Smooth muscle cell (in vitro differentiated cells): ENCODE data around the gene BPIFB3. TPM values are rescaled to one million over a fixed set of nuclear protein-coding genes. Genes with fewer than 3 reads are reported as not detected.

Source experiments
- DNase-seq: peaks from one replicate; lab custom pipeline; 2025; ENCODE audit not compliant: unreplicated experiment; lab: John Stamatoyannopoulos, UW
- H2AFZ ChIP-seq: fragments of 200-600 bp; sonication (generic); 2 replicates; pipeline ENCODE4 v1.6.0; 2016; ENCODE audit warnings: antibody characterized with exemption, low read depth, mild to moderate bottlenecking
- H3F3A ChIP-seq: fragments of 200-600 bp; sonication (generic); 2 replicates; pipeline ENCODE4 v1.6.0; 2017; ENCODE audit warnings: antibody characterized with exemption, low read depth
- H3K27ac ChIP-seq: fragments of 200-600 bp; sonication (generic); 2 replicates; pipeline ENCODE4 v1.5.1; 2016; ENCODE audit warnings: low read depth, mild to moderate bottlenecking
- H3K27me3 ChIP-seq: fragments of 200-600 bp; sonication (generic); 2 replicates; pipeline ENCODE4 v1.6.1; 2016; ENCODE audit warnings: low read depth, mild to moderate bottlenecking
- H3K36me3 ChIP-seq: fragments of 200-600 bp; sonication (generic); 2 replicates; pipeline ENCODE4 v1.5.1; 2016; ENCODE audit warnings: low read depth
- H3K4me1 ChIP-seq: fragments of 200-600 bp; sonication (generic); 2 replicates; pipeline ENCODE4 v1.5.1; 2016; ENCODE audit warnings: low read depth
- H3K4me2 ChIP-seq: fragments of 200-600 bp; sonication (generic); 2 replicates; pipeline ENCODE4 v1.6.0; 2016; ENCODE audit warnings: mild to moderate bottlenecking
- H3K4me3 ChIP-seq: fragments of 200-600 bp; sonication (generic); 2 replicates; pipeline ENCODE4 v1.5.1; 2016; ENCODE audit warnings: mild to moderate bottlenecking
- H3K79me2 ChIP-seq: fragments of 200-600 bp; sonication (generic); 2 replicates; pipeline ENCODE4 v1.6.0; 2016; ENCODE audit warnings: low read depth, mild to moderate bottlenecking
- H3K9ac ChIP-seq: fragments of 200-600 bp; sonication (generic); 2 replicates; pipeline ENCODE4 v1.6.0; 2016; ENCODE audit warnings: low read depth
- H3K9me3 ChIP-seq: fragments of 200-600 bp; sonication (generic); replicated peaks from 2 replicates; pipeline ENCODE4 v1.5.1; 2016; ENCODE audit warnings: low read depth
- H4K20me1 ChIP-seq: fragments of 200-600 bp; sonication (generic); 2 replicates; pipeline ENCODE4 v1.6.0; 2016; ENCODE audit warnings: low read depth
- WGBS: methylation state at CpG from one replicate; pipeline ENCODE4 v1.1.7; 2016; ENCODE audit warnings: low lambda C conversion rate; 5-methylcytosine and 5-hydroxymethylcytosine counted together
- polyA plus RNA-seq: library from polyadenylated mRNA; unstranded; fragments of >200 nt; fragmentation: Nextera tagmentation; extraction: Ambion mirVana; gene quantifications from 2 replicates; pipeline ENCODE4 v1.2.1, GENCODE V29; 2016
- total RNA-seq: library from RNA; depleted of rRNA; stranded (reverse); fragments of >200 nt; gene quantifications from 2 replicates; pipeline ENCODE4 v1.2.3, GENCODE V29; 2014
- TF ChIP-seq, protein P1 (sequence below): fragments of 200-600 bp; sonication (generic); IDR thresholded peaks from 2 replicates; pipeline ENCODE4 v1.5.1; 2017; ENCODE audit warnings: borderline replicate concordance, mild to moderate bottlenecking, antibody characterized with exemption; ENCODE audit not compliant: insufficient read depth, poor library complexity, severe bottlenecking

The BPIFB3 gene
- total and polyA plus RNA-seq, 2 experiments from 2014 or later: not detected

DNA sequence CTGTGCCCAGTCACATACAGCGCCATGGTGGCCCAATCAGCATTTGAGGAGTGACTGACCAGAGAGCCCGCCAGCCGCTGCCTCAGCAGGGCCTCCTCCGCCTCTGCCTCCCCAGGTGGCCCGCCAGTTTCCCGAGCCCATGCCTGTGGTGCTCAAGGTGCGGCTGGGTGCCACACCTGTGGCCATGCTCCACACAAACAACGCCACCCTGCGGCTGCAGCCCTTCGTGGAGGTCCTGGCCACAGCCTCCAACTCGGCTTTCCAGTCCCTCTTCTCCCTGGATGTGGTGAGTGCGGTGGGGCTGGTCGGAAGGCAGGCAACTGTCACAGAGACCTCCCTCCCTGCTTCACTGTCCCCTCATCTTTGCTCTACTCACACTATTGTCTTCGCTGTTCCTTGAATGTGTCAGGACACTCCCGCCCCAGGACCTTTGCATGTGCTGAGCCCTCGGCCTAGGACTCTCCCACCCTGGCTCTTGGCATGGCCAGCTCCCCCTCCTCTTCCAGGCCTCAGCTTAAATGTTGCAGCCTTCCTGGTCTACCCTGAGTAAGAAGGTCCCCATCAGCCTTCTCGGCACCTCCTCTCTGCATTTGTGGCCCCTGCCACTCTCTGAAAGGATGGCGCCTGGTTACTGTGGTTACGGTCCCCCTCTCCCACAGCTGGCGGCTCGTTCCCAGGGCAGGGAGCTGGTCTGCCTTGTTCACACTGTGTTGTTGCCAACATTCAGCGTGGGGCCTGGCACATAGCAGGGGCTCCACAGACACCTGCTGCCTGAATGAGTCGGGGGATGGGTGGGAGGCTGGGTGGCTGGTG, 34.0 kb upstream of the BPIFB3 start:
- no peaks in the 10 kb centered on the region for H3K4me1 ChIP-seq
- H4K20me1 ChIP-seq: no peaks in the 10 kb centered on the region
- no peaks in the 10 kb centered on the region for H3K36me3 ChIP-seq
- WGBS: 92% methylated on average over 23 of the region's 23 CpGs
- no peak for DNase-seq
- H3F3A ChIP-seq: no peaks in the 10 kb centered on the region
- H3K4me2 ChIP-seq: no peak overlapping the region
- TF ChIP-seq, protein P1, sequence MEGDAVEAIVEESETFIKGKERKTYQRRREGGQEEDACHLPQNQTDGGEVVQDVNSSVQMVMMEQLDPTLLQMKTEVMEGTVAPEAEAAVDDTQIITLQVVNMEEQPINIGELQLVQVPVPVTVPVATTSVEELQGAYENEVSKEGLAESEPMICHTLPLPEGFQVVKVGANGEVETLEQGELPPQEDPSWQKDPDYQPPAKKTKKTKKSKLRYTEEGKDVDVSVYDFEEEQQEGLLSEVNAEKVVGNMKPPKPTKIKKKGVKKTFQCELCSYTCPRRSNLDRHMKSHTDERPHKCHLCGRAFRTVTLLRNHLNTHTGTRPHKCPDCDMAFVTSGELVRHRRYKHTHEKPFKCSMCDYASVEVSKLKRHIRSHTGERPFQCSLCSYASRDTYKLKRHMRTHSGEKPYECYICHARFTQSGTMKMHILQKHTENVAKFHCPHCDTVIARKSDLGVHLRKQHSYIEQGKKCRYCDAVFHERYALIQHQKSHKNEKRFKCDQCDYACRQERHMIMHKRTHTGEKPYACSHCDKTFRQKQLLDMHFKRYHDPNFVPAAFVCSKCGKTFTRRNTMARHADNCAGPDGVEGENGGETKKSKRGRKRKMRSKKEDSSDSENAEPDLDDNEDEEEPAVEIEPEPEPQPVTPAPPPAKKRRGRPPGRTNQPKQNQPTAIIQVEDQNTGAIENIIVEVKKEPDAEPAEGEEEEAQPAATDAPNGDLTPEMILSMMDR: no peak
- no peak overlapping the region for H3K27ac ChIP-seq
- H3K9ac ChIP-seq: no peak overlapping the region
- no peak overlapping the region for H2AFZ ChIP-seq
- no peak overlapping the region for H3K4me3 ChIP-seq
- no peaks in the 10 kb centered on the region for H3K79me2 ChIP-seq
- peaks cover 27% of the 10 kb centered on the region for H3K27me3 ChIP-seq
- H3K9me3 ChIP-seq: no peaks in the 10 kb centered on the region

DNA sequence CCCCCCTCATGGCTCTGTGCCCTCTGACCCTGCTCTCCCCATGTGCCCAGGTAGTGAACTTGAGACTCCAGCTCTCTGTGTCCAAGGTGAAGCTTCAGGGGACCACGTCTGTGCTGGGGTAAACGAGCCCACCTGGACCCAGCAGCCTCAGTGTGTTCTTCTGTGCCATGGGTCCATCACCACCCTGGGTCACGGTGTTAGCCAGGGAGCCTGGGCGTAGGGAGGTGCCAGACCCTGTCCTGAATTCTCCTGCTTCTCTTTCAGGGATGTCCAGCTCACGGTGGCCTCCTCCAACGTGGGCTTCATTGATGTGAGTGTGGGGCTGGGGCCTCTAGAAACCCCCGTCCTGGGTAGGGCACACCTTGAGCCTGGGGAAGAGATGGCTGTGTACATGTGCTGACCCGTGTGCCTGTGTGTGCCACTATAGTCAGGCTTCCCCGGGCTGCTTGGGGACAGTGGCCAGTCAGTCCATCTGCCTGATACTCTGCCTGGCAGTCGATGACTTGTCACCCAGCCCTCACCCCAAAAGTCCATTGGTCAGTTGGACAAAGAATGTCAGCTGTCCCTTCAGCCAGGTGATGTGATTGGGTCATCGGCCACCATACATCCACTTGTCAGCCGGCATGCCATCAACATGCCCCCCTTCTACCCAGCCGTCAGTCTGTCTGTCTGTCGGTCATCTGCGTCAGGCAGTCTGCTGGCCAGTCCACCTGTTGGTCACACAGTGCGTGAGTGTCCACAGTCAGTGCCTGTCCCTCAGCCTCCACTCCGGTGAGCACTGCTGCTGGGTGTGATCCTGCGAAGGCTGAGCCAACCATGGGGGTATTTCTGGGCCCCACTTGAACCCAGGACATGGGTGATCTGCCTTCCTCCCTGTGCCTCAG, 33.2 kb upstream of the BPIFB3 start:
- Histone ChIP-seq H3K79me2 (no peaks in the 10 kb centered on the region), H3K4me1 (no peaks in the 10 kb centered on the region), H3K4me2 (no peak overlapping the region), H3K36me3 (no peaks in the 10 kb centered on the region), H3K9me3 (no peaks in the 10 kb centered on the region), H4K20me1 (no peaks in the 10 kb centered on the region), H3K27ac (no peak overlapping the region), H2AFZ (no peak overlapping the region), H3K9ac (no peak overlapping the region), H3K4me3 (no peak overlapping the region), H3F3A (no peaks in the 10 kb centered on the region), H3K27me3 (peaks cover 19% of the 10 kb centered on the region)
- no peak for DNase-seq
- 93% methylated on average over 18 of the region's 18 CpGs for WGBS
- TF ChIP-seq, protein P1: no peak

DNA sequence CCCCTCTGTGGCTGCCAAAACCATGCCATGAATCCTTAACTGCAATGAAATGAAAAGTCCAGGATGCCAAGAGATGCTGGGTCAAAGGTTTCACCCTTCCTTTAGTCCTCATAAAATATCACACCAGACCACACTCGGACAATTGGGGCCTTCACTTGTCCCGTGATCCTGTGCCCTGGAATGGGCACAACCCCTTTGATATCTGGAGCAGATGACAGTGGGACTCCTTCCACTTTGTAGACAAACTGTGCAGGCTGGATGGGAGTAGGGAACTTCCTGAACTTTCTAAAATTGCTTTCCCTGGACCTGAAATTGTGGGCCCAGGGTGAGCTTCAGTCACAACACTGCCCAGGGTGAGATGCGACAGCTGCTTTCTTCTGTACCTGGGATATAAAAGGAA, 31.8 kb upstream of the BPIFB3 start:
- no peaks in the 10 kb centered on the region for H4K20me1 ChIP-seq
- WGBS: 89% methylated on average over 3 of the region's 3 CpGs
- no peak overlapping the region for H3K9ac ChIP-seq
- TF ChIP-seq, protein P1: no peak
- DNase-seq: no peak
- no peak overlapping the region for H2AFZ ChIP-seq
- H3K4me2 ChIP-seq: no peak overlapping the region
- H3F3A ChIP-seq: no peaks in the 10 kb centered on the region
- H3K9me3 ChIP-seq: no peaks in the 10 kb centered on the region
- peaks cover 25% of the 10 kb centered on the region for H3K27me3 ChIP-seq
- H3K36me3 ChIP-seq: no peaks in the 10 kb centered on the region
- H3K79me2 ChIP-seq: no peaks in the 10 kb centered on the region
- no peak overlapping the region for H3K27ac ChIP-seq
- H3K4me1 ChIP-seq: no peaks in the 10 kb centered on the region
- H3K4me3 ChIP-seq: no peak overlapping the region
